Neural progenitor cell (in vitro differentiated cells): ENCODE results near the gene CDC42BPG.

ENCODE experiments used
- EZH2 ChIP-seq: fragments of 200-600 bp; sonication (generic); IDR thresholded peaks from 2 replicates; pipeline ENCODE4 v1.6.1; 2017; ENCODE audit warnings: antibody characterized with exemption, mild to moderate bottlenecking, moderate library complexity
- EZH2phosphoT487 ChIP-seq: fragments of 200-600 bp; sonication (generic); IDR thresholded peaks from 2 replicates; pipeline ENCODE4 v1.6.1; 2017; ENCODE audit warnings: antibody characterized with exemption
- TF ChIP-seq, protein P1 (sequence below): fragments of 200-600 bp; sonication (generic); IDR thresholded peaks from 2 replicates; pipeline ENCODE4 v1.5.1; 2017; ENCODE audit warnings: antibody characterized with exemption, mild to moderate bottlenecking

DNA sequence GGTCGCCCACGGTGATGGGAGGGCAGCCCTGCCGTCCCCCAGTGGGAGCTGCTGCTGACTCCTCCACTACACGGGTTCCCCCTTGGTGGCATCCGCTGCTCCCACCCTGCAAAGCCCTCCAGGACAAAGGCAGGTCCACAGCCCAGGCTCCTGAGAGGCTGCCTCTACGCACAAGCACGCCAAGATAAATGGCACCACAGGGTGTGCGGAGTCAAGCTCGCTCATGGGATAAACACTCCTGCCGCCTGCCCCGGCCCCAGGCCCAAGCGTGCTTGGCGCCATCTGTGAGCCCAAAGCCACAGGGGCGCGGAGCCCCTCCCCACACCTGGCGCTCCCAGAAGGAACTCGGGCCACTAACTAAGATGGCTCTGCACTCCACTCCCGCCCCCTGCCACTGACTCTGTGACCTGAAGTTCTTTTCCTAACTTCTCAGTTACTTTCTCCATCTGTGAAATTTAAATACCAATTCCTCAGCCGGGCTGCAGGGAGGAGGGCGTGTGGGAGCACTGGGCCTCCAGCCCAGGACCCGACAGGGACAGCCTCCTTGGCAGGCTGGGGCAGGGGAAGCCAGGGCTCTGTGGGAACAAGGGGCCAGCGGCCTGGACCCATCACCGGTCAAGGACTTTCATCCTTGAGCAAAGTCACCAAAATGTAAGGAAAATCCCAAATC is 19.1 kb upstream of the CDC42BPG start:
- no peak for TF ChIP-seq EZH2
- TF ChIP-seq, protein P1, sequence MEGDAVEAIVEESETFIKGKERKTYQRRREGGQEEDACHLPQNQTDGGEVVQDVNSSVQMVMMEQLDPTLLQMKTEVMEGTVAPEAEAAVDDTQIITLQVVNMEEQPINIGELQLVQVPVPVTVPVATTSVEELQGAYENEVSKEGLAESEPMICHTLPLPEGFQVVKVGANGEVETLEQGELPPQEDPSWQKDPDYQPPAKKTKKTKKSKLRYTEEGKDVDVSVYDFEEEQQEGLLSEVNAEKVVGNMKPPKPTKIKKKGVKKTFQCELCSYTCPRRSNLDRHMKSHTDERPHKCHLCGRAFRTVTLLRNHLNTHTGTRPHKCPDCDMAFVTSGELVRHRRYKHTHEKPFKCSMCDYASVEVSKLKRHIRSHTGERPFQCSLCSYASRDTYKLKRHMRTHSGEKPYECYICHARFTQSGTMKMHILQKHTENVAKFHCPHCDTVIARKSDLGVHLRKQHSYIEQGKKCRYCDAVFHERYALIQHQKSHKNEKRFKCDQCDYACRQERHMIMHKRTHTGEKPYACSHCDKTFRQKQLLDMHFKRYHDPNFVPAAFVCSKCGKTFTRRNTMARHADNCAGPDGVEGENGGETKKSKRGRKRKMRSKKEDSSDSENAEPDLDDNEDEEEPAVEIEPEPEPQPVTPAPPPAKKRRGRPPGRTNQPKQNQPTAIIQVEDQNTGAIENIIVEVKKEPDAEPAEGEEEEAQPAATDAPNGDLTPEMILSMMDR, result no peak
- TF ChIP-seq EZH2phosphoT487, result no peak
